KOPT-K1 (cell line): ENCODE data around the gene SLC4A1.

Experiments used
- H3K27ac ChIP-seq: fragments of 200-600 bp; sonication (generic); 2 replicates; pipeline ENCODE4 v1.5.1; 2016; ENCODE audit warnings: antibody characterized with exemption, mild to moderate bottlenecking, low read depth, low read length; ENCODE audit not compliant: poor library complexity, severe bottlenecking
- H3K36me3 ChIP-seq: fragments of 200-600 bp; sonication (generic); 2 replicates; pipeline ENCODE4 v1.5.1; 2017; ENCODE audit warnings: antibody characterized with exemption, mild to moderate bottlenecking, low read length, moderate library complexity; ENCODE audit not compliant: insufficient read depth
- H3K9me3 ChIP-seq: fragments of 200-600 bp; sonication (generic); 2 replicates; pipeline ENCODE4 v1.5.1; 2017; ENCODE audit warnings: antibody characterized with exemption, low read length, mild to moderate bottlenecking; ENCODE audit not compliant: insufficient read depth, poor library complexity, severe bottlenecking

The SLC4A1 gene

DNA sequence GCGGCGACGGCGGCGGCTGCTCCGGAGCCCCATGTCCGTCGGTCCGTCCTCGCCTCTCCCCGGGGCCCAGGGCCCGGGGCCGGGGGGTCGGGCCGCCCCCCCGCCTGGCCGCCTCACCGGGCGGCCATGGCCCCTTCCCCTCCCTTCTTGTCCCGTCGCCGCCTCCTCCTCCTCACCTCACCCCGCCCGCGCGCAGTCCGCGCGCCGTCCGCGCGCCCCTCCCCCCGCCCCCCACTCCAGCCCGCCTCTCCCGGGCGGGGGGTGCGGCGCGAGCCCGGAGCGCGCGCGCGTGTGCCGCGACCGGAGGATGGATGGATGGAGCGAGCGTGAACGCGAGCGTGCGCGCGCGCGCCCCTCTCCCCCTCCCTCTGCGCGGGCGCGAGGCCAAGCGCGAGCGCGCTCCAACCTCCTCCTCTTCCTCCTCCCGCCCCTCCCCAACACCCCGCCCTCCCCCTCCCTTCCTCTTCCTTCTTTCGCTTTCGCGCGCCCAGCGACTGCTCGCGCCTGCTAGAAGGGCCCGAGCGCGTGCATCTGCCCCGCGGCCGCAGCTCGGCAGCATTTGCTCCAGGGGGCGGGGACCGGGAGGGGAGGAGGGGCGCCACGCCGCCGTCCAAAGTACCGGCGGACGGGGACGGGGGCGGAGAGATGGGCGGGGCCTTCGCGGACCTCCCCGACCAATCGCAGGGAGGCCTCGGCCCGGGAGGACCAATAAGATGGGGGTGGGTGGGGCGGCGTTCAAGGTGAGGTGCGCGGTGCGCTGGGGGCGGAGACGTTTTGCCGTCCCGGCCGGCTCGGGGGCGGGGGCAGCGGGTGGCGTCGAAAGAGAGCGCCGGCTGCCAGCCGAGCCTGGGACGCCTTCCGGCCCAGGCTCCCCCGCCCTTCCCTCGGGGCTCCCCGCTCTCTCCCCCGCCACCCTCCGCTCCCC lies 68.1 kb downstream of the SLC4A1 start, which contains the start of gene ATXN7L3:
Gene ATXN7L3 (minus strand): TSS at position 332 of the 925 bp plus-strand sequence. CDS start 1,814 bp downstream, outside the sequence.
- Histone ChIP-seq H3K9me3 (no peaks in the 10 kb centered on the region), H3K27ac (peak within 1 kb of the TSS; percentile 95), H3K36me3 (peaks cover 27% of the 10 kb centered on the region)

DNA sequence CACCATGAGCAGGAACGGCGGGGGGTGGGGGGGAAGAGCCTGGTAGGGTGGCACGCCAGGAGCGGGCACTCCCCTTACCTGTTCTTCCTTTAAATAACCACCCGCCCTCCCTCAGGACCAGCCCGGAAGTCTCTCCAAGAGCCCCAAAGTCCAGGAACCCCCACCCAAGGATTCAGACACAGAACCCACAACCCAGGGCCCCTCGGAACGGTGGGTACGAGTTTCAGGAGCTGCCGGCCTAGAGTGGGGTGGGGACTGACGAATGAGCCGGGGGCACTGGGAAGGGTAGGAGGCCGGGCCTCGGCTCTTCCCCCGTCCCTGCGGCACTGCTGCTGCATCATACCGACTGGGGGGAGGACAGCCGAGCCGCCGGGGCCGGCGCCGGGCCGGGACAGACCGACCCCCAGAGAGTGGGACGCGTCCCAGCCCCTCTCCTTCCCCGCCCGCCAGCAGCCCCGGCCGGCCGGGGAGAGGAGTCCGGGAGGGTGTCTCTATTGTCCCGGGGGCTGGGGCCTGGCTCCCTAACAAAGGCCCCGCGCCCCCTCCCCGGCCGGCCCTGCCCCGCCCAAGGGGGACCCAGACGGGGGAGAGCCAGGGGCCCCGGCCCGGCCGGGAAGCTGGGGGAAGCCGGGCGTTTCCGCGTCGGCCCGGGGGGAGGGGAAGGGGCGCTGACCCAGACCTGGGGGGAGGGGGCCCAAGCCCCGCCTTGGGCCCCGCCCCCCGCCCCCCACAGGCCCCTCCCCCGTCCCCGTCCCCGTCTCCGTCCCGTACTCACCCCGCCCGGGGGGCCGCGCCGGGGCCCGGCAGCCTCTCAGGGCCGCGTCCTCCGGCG lies 69.0 kb downstream of the SLC4A1 start:
- Histone ChIP-seq H3K27ac (peak overlapping the region; percentile 95), H3K36me3 (peaks cover 36% of the 10 kb centered on the region), H3K9me3 (no peaks in the 10 kb centered on the region)
